Measurements from ENCODE around the gene ITGA4.

- TF ChIP-seq POLR2A (IDR thresholded peaks at IDR 0.05; ENCODE audit: low read length) = no peak
- no peak for TF ChIP-seq CTCF (IDR thresholded peaks at IDR 0.05)
- no peak for TF ChIP-seq RAD21 (conservative IDR thresholded peaks at IDR 0.05 in 1 of 2, IDR thresholded peaks at IDR 0.05 in 1 of 2)
- no peak for TF ChIP-seq USF2 (IDR thresholded peaks at IDR 0.05)
- no peak for TF ChIP-seq HDAC2 (IDR thresholded peaks at IDR 0.05)
- no peak for TF ChIP-seq CBX2 (IDR thresholded peaks at IDR 0.05; ENCODE audit: borderline replicate concordance, low read depth)
- TF ChIP-seq CHD2 (IDR thresholded peaks at IDR 0.05; ENCODE audit: low read length, partially characterized antibody) = no peak
- no peak for TF ChIP-seq SMC3 (IDR thresholded peaks at IDR 0.05)
- TF ChIP-seq SREBF2 (IDR thresholded peaks at IDR 0.05) = no peak
- TF ChIP-seq TP53 (CRISPR knock-in tag; IDR thresholded peaks at IDR 0.05) = no peak
- TF ChIP-seq EHMT2 (IDR thresholded peaks at IDR 0.05; ENCODE audit: low read depth) = no peak
- TF ChIP-seq JUN (IDR thresholded peaks at IDR 0.05) = no peak
- no peak for TF ChIP-seq ELK1 (IDR thresholded peaks at IDR 0.05; ENCODE audit: low read depth, low read length)
Measured at GRCh38 chr2:181574321-181574720, 117.1 kb downstream of the ITGA4 start.

Data from A549 (cell line).